Measurements from ENCODE around the gene APCDD1L.

- TF ChIP-seq CTCF (IDR thresholded peaks at IDR 0.05; ENCODE audit: poor library complexity, severe bottlenecking) (no peak), EZH2 (IDR thresholded peaks at IDR 0.05; ENCODE audit: borderline replicate concordance, insufficient read depth, low read length, poor library complexity, severe bottlenecking) (no peak), POLR2AphosphoS5 (IDR thresholded peaks at IDR 0.05) (no peak), RAD21 (conservative IDR thresholded peaks at IDR 0.05) (no peak), MXI1 (conservative IDR thresholded peaks at IDR 0.05; ENCODE audit: poor library complexity, severe bottlenecking) (no peak), SMC3 (conservative IDR thresholded peaks at IDR 0.05; ENCODE audit: poor library complexity) (no peak)
These were observed 8.1 kb upstream of the APCDD1L start for GRCh38 chr20:58523072-58523970.

All from neural cell (in vitro differentiated cells).